H1 (cell line): ENCODE measurements around the gene OTUD3. TPM values are rescaled to one million over a fixed set of nuclear protein-coding genes. Genes with fewer than 3 reads are reported as not detected.

Source experiments
- EP300 ChIP-seq, 2 experiments: IDR thresholded peaks; 1 replicate in 1 of 2; 2 replicates in 1 of 2; pipeline ENCODE4 v1.6.1; 2011 to 2012; ENCODE audit warnings: low read depth in 2 of 2, low read length in 2 of 2, mild to moderate bottlenecking in 2 of 2, borderline replicate concordance in 1 of 2, inconsistent platforms in 1 of 2, moderate library complexity in 1 of 2
- polyA plus RNA-seq, 7 experiments: library from polyadenylated mRNA; depleted of rRNA in 3 of 7; stranded (reverse) in 5 of 7; unstranded in 2 of 7; fragments of >200 nt in 5 of 7; fragments of 200-250 nt in 2 of 7; gene quantifications; 1 replicate in 5 of 7; 2 replicates in 1 of 7; 4 replicates in 1 of 7; pipeline versions ENCODE4 v1.2.1 to v1.2.3, GENCODE V29; 2011 to 2013; ENCODE audit warnings: missing spikeins in 2 of 7, mixed read lengths in 2 of 7
- total RNA-seq: library from RNA; stranded (reverse); fragmentation: NEBNext Ultra II Directional; extraction: Animal tissue kit (Norgen Biotek cat#: 25700); gene quantifications from 2 replicates; pipeline ENCODE4 v1.2.1, GENCODE V29; 2021
- TF ChIP-seq, protein P1 (sequence below): fragments of 300-600 bp; sonication (generic); IDR thresholded peaks from 2 replicates; pipeline ENCODE4 v1.7.1; 2012; ENCODE audit warnings: low read length, moderate library complexity, mild to moderate bottlenecking, inconsistent platforms; ENCODE audit not compliant: insufficient replicate concordance

OTUD3 gene
- total and polyA plus RNA-seq, 2 of the 8 experiments (the other 6 are each of a cell fraction or from before 2014, with no cell fraction given), result 6.3 to 11.9 TPM

DNA sequence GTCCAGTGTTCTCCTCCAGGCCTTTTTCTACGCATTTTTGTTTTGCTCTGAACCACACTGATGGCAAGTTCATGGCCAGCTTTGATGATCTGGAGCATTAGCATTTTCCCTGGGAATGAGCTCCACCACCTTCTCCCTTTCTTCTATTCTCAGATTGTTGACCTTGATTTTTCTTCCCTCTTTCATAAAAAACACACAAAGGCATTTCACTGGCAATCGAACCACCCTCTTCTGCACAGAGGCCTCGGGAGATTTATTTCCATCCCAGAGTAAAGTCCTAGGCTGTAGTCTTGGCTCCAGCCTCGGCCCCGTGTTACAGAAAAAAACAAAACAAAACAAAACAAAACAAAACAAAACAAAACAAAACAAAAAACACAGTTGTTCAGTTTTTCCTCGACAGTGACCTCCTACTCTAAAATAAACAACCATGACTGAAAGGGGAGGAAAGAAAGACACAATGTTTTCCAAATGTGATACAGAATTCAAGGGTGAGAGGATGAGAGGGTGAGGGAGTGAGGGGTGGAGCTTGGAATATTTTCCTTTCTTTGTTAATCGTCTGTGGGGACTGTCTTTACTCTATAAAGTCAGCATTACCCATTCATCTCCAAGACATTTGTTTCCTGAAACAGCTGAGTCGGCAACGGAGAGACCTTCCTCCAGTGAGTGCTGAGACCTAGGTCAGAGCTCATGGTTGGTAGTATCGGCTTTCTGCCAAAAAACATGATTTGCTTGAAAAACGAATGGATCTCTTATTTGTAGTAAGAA lies 37.3 kb upstream of the OTUD3 start (continued):
- TF ChIP-seq, protein P1, sequence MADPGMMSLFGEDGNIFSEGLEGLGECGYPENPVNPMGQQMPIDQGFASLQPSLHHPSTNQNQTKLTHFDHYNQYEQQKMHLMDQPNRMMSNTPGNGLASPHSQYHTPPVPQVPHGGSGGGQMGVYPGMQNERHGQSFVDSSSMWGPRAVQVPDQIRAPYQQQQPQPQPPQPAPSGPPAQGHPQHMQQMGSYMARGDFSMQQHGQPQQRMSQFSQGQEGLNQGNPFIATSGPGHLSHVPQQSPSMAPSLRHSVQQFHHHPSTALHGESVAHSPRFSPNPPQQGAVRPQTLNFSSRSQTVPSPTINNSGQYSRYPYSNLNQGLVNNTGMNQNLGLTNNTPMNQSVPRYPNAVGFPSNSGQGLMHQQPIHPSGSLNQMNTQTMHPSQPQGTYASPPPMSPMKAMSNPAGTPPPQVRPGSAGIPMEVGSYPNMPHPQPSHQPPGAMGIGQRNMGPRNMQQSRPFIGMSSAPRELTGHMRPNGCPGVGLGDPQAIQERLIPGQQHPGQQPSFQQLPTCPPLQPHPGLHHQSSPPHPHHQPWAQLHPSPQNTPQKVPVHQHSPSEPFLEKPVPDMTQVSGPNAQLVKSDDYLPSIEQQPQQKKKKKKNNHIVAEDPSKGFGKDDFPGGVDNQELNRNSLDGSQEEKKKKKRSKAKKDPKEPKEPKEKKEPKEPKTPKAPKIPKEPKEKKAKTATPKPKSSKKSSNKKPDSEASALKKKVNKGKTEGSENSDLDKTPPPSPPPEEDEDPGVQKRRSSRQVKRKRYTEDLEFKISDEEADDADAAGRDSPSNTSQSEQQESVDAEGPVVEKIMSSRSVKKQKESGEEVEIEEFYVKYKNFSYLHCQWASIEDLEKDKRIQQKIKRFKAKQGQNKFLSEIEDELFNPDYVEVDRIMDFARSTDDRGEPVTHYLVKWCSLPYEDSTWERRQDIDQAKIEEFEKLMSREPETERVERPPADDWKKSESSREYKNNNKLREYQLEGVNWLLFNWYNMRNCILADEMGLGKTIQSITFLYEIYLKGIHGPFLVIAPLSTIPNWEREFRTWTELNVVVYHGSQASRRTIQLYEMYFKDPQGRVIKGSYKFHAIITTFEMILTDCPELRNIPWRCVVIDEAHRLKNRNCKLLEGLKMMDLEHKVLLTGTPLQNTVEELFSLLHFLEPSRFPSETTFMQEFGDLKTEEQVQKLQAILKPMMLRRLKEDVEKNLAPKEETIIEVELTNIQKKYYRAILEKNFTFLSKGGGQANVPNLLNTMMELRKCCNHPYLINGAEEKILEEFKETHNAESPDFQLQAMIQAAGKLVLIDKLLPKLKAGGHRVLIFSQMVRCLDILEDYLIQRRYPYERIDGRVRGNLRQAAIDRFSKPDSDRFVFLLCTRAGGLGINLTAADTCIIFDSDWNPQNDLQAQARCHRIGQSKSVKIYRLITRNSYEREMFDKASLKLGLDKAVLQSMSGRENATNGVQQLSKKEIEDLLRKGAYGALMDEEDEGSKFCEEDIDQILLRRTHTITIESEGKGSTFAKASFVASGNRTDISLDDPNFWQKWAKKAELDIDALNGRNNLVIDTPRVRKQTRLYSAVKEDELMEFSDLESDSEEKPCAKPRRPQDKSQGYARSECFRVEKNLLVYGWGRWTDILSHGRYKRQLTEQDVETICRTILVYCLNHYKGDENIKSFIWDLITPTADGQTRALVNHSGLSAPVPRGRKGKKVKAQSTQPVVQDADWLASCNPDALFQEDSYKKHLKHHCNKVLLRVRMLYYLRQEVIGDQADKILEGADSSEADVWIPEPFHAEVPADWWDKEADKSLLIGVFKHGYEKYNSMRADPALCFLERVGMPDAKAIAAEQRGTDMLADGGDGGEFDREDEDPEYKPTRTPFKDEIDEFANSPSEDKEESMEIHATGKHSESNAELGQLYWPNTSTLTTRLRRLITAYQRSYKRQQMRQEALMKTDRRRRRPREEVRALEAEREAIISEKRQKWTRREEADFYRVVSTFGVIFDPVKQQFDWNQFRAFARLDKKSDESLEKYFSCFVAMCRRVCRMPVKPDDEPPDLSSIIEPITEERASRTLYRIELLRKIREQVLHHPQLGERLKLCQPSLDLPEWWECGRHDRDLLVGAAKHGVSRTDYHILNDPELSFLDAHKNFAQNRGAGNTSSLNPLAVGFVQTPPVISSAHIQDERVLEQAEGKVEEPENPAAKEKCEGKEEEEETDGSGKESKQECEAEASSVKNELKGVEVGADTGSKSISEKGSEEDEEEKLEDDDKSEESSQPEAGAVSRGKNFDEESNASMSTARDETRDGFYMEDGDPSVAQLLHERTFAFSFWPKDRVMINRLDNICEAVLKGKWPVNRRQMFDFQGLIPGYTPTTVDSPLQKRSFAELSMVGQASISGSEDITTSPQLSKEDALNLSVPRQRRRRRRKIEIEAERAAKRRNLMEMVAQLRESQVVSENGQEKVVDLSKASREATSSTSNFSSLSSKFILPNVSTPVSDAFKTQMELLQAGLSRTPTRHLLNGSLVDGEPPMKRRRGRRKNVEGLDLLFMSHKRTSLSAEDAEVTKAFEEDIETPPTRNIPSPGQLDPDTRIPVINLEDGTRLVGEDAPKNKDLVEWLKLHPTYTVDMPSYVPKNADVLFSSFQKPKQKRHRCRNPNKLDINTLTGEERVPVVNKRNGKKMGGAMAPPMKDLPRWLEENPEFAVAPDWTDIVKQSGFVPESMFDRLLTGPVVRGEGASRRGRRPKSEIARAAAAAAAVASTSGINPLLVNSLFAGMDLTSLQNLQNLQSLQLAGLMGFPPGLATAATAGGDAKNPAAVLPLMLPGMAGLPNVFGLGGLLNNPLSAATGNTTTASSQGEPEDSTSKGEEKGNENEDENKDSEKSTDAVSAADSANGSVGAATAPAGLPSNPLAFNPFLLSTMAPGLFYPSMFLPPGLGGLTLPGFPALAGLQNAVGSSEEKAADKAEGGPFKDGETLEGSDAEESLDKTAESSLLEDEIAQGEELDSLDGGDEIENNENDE, result no peak
- TF ChIP-seq EP300 (IDR thresholded peaks at IDR 0.05; ENCODE audit: borderline replicate concordance in 1 of 2, low read depth in 2 of 2, low read length in 2 of 2), result no peak
